NT2/D1 (cell line): ENCODE data around the gene OSBPL2.

Experiments
- SUZ12 ChIP-seq: IDR thresholded peaks from 2 replicates; pipeline ENCODE4 v1.6.1; 2011; ENCODE audit not compliant: insufficient read length, insufficient read depth; ENCODE audit errors: extremely low read depth
- ZNF274 ChIP-seq: IDR thresholded peaks from 2 replicates; pipeline ENCODE4 v1.6.1; 2011; ENCODE audit warnings: mild to moderate bottlenecking, low read depth, low read length

DNA sequence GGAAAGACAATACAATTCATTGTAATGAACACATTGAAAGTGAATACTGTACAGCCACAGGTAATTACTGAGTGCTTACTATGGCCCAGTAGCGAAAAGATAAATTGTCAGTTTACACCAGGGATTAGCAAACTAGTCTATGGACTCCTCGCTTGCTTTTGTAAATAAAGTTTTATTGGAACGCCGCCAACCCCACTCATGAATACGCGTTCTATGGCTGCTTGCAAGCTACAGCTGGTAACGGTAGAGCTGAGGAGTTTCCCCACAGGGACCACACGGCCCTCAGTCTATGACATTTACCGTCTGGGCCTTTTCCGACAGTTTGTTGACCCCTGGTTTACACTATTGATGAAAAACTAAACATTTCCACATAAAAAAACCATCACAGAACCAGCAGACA, 104.6 kb downstream of the OSBPL2 start:
- TF ChIP-seq ZNF274 = no peak
- TF ChIP-seq SUZ12 = no peak
